Non-pigmented ciliary epithelial cell (primary cell): Measurements from ENCODE around the gene C1orf116.

Experiments
- DNase-seq: peaks from one replicate; pipeline ENCODE4 v3.0.0-alpha.2; 2010; ENCODE audit warnings: low read depth

Gene C1orf116

GRCh38 chr1:206992790-206993189 is 39.8 kb downstream of the C1orf116 start:
- DNase-seq: no peak

DNA sequence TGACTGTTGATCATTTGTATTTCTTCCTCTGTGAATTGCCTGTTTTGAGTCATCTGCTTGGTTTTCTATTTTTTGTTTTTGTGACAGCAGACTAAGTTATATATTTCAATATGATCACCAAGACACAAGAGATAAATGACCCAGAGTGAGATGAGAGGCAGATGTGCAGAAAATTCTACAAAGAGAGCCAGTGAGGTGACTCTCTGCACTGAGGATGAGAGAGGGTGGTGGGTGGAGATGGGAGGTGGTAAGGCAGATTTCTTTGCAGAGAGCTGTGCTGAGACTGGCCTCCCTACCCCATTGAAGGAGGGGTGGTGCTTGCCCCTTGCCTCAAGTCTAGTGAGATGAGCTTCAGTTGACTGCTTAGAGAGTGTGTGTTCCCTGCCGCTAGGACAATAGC is 44.7 kb downstream of the C1orf116 start:
- no peak for DNase-seq

- DNase-seq: no peak
Observed at GRCh38 chr1:206986885-206987284, 45.7 kb downstream of the C1orf116 start.

DNA sequence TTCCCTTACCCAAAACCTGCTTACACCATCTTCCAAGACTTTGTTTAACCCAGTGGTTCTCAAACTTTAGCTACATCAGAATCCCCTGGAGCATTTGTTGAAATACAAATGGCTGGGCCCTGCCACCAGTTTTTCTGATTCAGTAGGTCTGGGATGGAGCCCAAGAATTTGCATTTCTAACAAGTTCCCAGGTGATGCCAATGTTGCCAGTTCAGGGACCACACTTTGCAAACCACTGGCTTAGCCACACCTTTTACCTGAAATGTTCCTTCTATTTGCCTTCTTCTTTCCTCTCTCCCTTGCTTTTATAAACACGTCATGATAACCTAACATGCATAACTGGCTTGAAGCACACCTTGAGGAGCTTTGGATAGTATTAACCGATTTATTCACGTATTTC is 46.2 kb downstream of the C1orf116 start:
- no peak for DNase-seq

GRCh38 chr1:206985162-206985749 is 47.3 kb downstream of the C1orf116 start:
- DNase-seq: no peak

GRCh38 chr1:206982216-206982615 is 50.3 kb downstream of the C1orf116 start:
- no peak for DNase-seq

GRCh38 chr1:206979379-206980043 is 53.0 kb downstream of the C1orf116 start:
- DNase-seq: no peak

DNA sequence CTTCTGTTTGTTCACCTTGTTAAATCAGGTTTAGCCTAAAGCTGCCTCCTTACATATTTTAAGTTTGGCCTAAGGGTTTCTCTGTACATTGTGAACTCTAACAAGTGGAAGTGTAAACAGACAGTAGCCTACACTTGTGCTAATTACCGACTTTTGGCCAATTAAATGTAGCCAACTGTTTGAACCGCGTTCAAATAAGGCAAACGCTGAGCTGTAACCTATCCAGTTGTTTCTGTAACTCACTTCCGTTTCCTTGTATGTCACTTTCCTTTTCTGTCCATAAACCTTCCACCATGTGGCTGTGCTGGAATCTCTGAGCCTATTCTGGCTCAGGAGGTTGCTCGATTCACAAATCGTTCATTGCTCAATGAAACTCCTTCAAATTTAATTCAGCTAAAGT is 54.3 kb downstream of the C1orf116 start:
- DNase-seq: no peak

GRCh38 chr1:206975306-206975705 is 57.2 kb downstream of the C1orf116 start:
- no peak for DNase-seq

GRCh38 chr1:206974140-206974539 is 58.4 kb downstream of the C1orf116 start:
- DNase-seq: no peak

GRCh38 chr1:206972728-206973127 is 59.8 kb downstream of the C1orf116 start:
- no peak for DNase-seq

DNA sequence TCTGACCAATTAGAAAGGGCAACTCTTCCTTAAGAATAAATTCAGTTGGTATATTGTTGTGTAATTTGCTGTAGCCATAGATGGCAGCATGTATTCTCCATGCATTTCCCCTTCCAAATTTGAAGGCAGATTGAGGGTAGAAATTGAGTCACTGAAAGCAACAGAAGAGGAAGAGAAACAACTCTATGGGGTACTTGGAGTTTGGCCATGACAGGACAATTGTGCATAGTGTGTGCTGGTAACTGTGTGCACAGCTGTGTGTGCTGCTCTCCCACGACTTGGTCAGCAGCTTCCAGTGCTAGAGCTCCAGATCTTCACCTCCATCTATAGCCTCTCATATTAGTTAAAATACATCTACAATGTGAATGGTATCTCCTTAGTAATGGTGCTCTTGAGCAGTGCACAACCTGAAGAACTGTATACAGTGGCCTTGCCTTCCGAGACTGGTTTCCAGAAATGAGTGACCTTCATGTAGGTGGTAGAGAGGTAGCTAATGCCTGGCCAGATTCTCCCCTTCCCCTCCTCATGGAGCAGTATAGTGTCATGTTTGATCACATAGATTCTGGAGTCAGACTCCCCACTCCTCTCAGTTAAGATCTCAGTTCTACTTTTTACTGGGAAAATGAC is 61.4 kb downstream of the C1orf116 start:
- DNase-seq: no peak

- no peak for DNase-seq
Observed at GRCh38 chr1:206970446-206970845, 62.1 kb downstream of the C1orf116 start, which contains the start of gene FCAMR. Gene FCAMR, minus strand, starts transcription at chr1:206970460. Its CDS starts 335 bp downstream, at chr1:206970125.

DNA sequence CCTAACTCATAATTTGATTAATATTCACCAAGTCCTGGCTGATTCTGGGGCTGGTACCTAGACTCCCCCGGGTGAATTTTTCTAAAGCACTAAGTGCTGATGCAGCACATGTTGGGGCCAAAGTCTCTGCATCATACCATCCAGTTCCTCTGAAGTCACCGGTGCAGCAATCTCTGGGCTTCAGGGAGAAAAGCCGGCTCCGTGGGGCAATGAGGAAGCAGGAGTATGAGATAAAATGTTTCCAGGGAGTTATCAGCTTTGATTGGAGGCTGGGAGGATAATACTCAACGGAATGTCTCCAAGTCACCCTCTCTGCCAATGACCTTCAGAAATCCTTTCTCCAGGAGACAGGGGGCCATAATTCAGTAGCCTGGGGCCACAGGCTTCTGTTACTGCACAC is 63.5 kb downstream of the C1orf116 start:
- no peak for DNase-seq
